Esophagus squamous epithelium (tissue), 4 donors: ENCODE measurements around the gene GATAD2A.

Source experiments
- POLR2A ChIP-seq, 4 donors: fragments of 450-650 bp; IDR thresholded peaks; one replicate each; pipeline ENCODE4 v1.6.1; 2017; ENCODE audit warnings: antibody characterized with exemption in 4 of 4, mild to moderate bottlenecking in 4 of 4, moderate library complexity in 3 of 4
- TF ChIP-seq, protein P1 (sequence below), 6 experiments: fragments of 450-650 bp in 4 of 6; fragments of 200-600 bp in 2 of 6; sonication (generic) in 2 of 6; IDR thresholded peaks; one replicate each; pipeline ENCODE4 v1.5.1; 2016 to 2019; ENCODE audit warnings: antibody characterized with exemption in 6 of 6, mild to moderate bottlenecking in 4 of 6, moderate library complexity in 4 of 6

GRCh38 chr19:19553670-19554069, 148.2 kb downstream of the GATAD2A start:
- TF ChIP-seq, protein P1, sequence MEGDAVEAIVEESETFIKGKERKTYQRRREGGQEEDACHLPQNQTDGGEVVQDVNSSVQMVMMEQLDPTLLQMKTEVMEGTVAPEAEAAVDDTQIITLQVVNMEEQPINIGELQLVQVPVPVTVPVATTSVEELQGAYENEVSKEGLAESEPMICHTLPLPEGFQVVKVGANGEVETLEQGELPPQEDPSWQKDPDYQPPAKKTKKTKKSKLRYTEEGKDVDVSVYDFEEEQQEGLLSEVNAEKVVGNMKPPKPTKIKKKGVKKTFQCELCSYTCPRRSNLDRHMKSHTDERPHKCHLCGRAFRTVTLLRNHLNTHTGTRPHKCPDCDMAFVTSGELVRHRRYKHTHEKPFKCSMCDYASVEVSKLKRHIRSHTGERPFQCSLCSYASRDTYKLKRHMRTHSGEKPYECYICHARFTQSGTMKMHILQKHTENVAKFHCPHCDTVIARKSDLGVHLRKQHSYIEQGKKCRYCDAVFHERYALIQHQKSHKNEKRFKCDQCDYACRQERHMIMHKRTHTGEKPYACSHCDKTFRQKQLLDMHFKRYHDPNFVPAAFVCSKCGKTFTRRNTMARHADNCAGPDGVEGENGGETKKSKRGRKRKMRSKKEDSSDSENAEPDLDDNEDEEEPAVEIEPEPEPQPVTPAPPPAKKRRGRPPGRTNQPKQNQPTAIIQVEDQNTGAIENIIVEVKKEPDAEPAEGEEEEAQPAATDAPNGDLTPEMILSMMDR (IDR thresholded peaks at IDR 0.05): no peak
- no peak for TF ChIP-seq POLR2A (IDR thresholded peaks at IDR 0.05)
